K562 (cell line): ENCODE data around the gene PRDX2. TPM values are rescaled to one million over a fixed set of nuclear protein-coding genes. Genes with fewer than 3 reads are reported as not detected.
A peak's percentile ranks its signal among the peaks of the same experiment; 100 is the strongest.

Source experiments
- EGR1 ChIP-seq: fragments of 450-650 bp; conservative IDR thresholded peaks from 2 replicates; pipeline ENCODE4 v1.6.1; 2017; ENCODE audit warnings: mild to moderate bottlenecking
- ELF4 ChIP-seq: fragments of 450-650 bp; formaldehyde crosslinking; IDR thresholded peaks from 2 replicates; pipeline ENCODE4 v1.4.0; 2022; ENCODE audit warnings: missing genetic modification characterization
- EP300 ChIP-seq: IDR thresholded peaks from 2 replicates; pipeline ENCODE4 v1.6.1; 2012; ENCODE audit warnings: low read length, improper control_type of control experiment
- JUN ChIP-seq, 2 experiments: sonication (generic) in 1 of 2; formaldehyde crosslinking in 1 of 2; IDR thresholded peaks; 2 replicates each; pipeline versions ENCODE4 v1.6.1 to v1.8.0; 2012 to 2022; ENCODE audit warnings: borderline replicate concordance in 2 of 2, mild to moderate bottlenecking in 2 of 2, improper control_type of control experiment in 1 of 2, low read depth in 1 of 2, low read length in 1 of 2, missing genetic modification reagents in 1 of 2
- KDM5B ChIP-seq: fragments of 200-600 bp; sonication (generic); IDR thresholded peaks from 2 replicates; pipeline ENCODE4 v1.6.1; 2012; ENCODE audit warnings: low read depth, mild to moderate bottlenecking, moderate library complexity, low read length, control low read depth, inconsistent platforms; ENCODE audit not compliant: insufficient replicate concordance
- KLF1 ChIP-seq: fragments of 450-650 bp; IDR thresholded peaks from 2 replicates; pipeline ENCODE4 v1.6.1; 2016; ENCODE audit warnings: missing genetic modification characterization, missing compliant biosample characterization
- LCOR ChIP-seq: sonication (generic); formaldehyde crosslinking; IDR thresholded peaks from 2 replicates; pipeline ENCODE4 v1.8.0; 2022; ENCODE audit warnings: mild to moderate bottlenecking, missing genetic modification reagents
- MCM5 ChIP-seq: fragments of 450-650 bp; IDR thresholded peaks from 2 replicates; pipeline ENCODE4 v1.6.1; 2016; ENCODE audit warnings: low read depth
- MCM7 ChIP-seq, 2 experiments: fragments of 450-650 bp; IDR thresholded peaks; 2 replicates each; pipeline ENCODE4 v1.6.1; 2016 to 2018
- RAD21 ChIP-seq, 2 experiments: fragments of 250-450 bp in 1 of 2; fragments of 450-650 bp in 1 of 2; sonication (Bioruptor Pico) in 1 of 2; formaldehyde crosslinking in 1 of 2; IDR thresholded peaks in 1 of 2; conservative IDR thresholded peaks in 1 of 2; 2 replicates each; pipeline versions ENCODE4 v1.4.0 to v1.8.0; 2020 to 2022; ENCODE audit warnings: mild to moderate bottlenecking in 2 of 2, moderate library complexity in 1 of 2
- RBM34 ChIP-seq: fragments of 200-400 bp; formaldehyde crosslinking; IDR thresholded peaks from 2 replicates; pipeline ENCODE4 v1.6.1; 2018; ENCODE audit warnings: low read length, borderline replicate concordance; ENCODE audit not compliant: insufficient read depth
- RFX7 ChIP-seq: fragments of 250-450 bp; sonication (Bioruptor Pico); IDR thresholded peaks from 2 replicates; pipeline ENCODE4 v1.5.1; 2021; ENCODE audit warnings: mild to moderate bottlenecking
- SAFB ChIP-seq: fragments of 200-400 bp; formaldehyde crosslinking; IDR thresholded peaks from 2 replicates; pipeline ENCODE4 v1.6.1; 2017; ENCODE audit warnings: low read depth, low read length, borderline replicate concordance
- SRSF1 ChIP-seq: fragments of 200-400 bp; formaldehyde crosslinking; IDR thresholded peaks from 2 replicates; pipeline ENCODE4 v1.6.1; 2017; ENCODE audit warnings: mild to moderate bottlenecking, low read depth, low read length, moderate library complexity
- ZBTB2 ChIP-seq: fragments of 450-650 bp; IDR thresholded peaks from 2 replicates; pipeline ENCODE4 v1.6.1; 2016; ENCODE audit warnings: antibody characterized with exemption
- ZBTB40 ChIP-seq, 2 experiments: fragments of 450-650 bp in 1 of 2; sonication (generic) in 1 of 2; formaldehyde crosslinking in 1 of 2; IDR thresholded peaks; 2 replicates each; pipeline versions ENCODE4 v1.7.1 to v1.9.0; 2016 to 2022; ENCODE audit warnings: inconsistent platforms in 1 of 2, mild to moderate bottlenecking in 1 of 2, missing genetic modification reagents in 1 of 2
- ZNF324 ChIP-seq: fragments of 250-450 bp; sonication (Bioruptor Pico); IDR thresholded peaks from 2 replicates; pipeline ENCODE4 v1.4.0; 2020; ENCODE audit warnings: mild to moderate bottlenecking
- polyA plus RNA-seq, 8 experiments: library from polyadenylated mRNA; depleted of rRNA in 4 of 8; stranded (reverse) in 5 of 8; unstranded in 3 of 8; fragments of >200 nt; fragmentation: Nextera tagmentation in 2 of 8; fragmentation: Illumina TruSeq in 1 of 8; extraction: Ambion mirVana in 2 of 8; extraction: Trizol in 1 of 8; gene quantifications; 2 replicates each; pipeline versions ENCODE4 v1.2.1 to v1.2.3, GENCODE V29; 2011 to 2014; ENCODE audit warnings: inconsistent platforms in 1 of 8, missing spikeins in 1 of 8
- total RNA-seq, 7 experiments: library from RNA; depleted of rRNA in 6 of 7; stranded (reverse); fragments of >200 nt in 6 of 7; fragmentation: Illumina TruSeq in 2 of 7; extraction: Trizol in 2 of 7; gene quantifications; 2 replicates each; pipeline versions ENCODE4 v1.2.1 to v1.2.3, GENCODE V29; 2011 to 2021; ENCODE audit warnings: low replicate concordance in 1 of 7

The PRDX2 gene
- total and polyA plus RNA-seq, 9 of the 15 experiments (the other 6 are each of a cell fraction or from before 2014, with no cell fraction given): 206 to 1,183 (median 415) TPM

- peak; percentile 56; the same call in 1 of the 2 replicates for TF ChIP-seq ZBTB40 (IDR thresholded peaks at IDR 0.05)
- no peak for TF ChIP-seq ZBTB40 (CRISPR knock-in tag; IDR thresholded peaks at IDR 0.05)
- peak; percentile 99 for TF ChIP-seq KDM5B
- no peak for TF ChIP-seq MCM7 (IDR thresholded peaks at IDR 0.05)
- TF ChIP-seq ZNF324 (CRISPR knock-in tag): no peak
- TF ChIP-seq SAFB: peak; percentile 65; the same call in 1 of the 2 replicates
- no peak for TF ChIP-seq RAD21 (CRISPR knock-in tag; conservative IDR thresholded peaks at IDR 0.05 in 1 of 2, IDR thresholded peaks at IDR 0.05 in 1 of 2)
- peak; percentile 3; the same call in 1 of the 2 replicates for TF ChIP-seq EP300
- 0 out of 2 replicates have a peak, but pooled peaks have one; percentile 30 for TF ChIP-seq ZBTB2
- peak; percentile 68 for TF ChIP-seq EGR1
- TF ChIP-seq KLF1 (tag): no peak
- TF ChIP-seq LCOR (CRISPR knock-in tag): 0 out of 2 replicates have a peak, but pooled peaks have one; percentile 28
- no peak for TF ChIP-seq RBM34
- no peak for TF ChIP-seq SRSF1
- TF ChIP-seq ELF4: peak; percentile 18; the same call in 1 of the 2 replicates
- no peak for TF ChIP-seq RFX7 (CRISPR knock-in tag)
- TF ChIP-seq MCM5: no peak
- no peak for TF ChIP-seq JUN (IDR thresholded peaks at IDR 0.05; ENCODE audit: borderline replicate concordance, low read depth, low read length)
- TF ChIP-seq JUN (CRISPR knock-in tag; IDR thresholded peaks at IDR 0.05; ENCODE audit: borderline replicate concordance): no peak
Measured at GRCh38 chr19:12801466-12802266, at the start of gene PRDX2, which contains the start of gene THSD8 (continued).
